ENCODE results near the gene JAK3.

The JAK3 gene

GRCh38 chr19:17840019-17840418 is 7.8 kb downstream of the JAK3 start:
- DNase-seq (ENCODE audit: low spot score) = no peak

GRCh38 chr19:17837972-17838371 is 9.8 kb downstream of the JAK3 start:
- DNase-seq (ENCODE audit: low spot score) = no peak

DNA sequence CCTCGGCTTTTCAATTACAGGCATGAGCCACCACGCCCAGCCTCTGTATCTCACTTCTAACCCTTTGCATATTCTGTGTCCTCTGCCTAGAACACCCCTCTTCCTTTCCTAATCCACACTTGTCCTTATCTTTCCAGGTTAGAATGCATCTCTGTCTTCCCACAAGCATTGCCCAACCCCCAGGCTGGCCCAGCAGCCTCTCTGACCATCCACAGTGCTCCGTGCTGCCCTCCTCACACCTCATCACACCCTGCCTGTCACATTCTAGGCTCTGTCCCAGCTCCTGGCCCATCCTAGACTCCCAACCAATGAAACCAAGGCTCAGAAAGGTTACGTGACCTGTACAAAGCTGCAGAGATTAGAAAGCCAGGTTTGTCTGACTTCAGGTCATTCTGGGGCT is 11.3 kb downstream of the JAK3 start:
- no peak for DNase-seq (ENCODE audit: low spot score)

DNA sequence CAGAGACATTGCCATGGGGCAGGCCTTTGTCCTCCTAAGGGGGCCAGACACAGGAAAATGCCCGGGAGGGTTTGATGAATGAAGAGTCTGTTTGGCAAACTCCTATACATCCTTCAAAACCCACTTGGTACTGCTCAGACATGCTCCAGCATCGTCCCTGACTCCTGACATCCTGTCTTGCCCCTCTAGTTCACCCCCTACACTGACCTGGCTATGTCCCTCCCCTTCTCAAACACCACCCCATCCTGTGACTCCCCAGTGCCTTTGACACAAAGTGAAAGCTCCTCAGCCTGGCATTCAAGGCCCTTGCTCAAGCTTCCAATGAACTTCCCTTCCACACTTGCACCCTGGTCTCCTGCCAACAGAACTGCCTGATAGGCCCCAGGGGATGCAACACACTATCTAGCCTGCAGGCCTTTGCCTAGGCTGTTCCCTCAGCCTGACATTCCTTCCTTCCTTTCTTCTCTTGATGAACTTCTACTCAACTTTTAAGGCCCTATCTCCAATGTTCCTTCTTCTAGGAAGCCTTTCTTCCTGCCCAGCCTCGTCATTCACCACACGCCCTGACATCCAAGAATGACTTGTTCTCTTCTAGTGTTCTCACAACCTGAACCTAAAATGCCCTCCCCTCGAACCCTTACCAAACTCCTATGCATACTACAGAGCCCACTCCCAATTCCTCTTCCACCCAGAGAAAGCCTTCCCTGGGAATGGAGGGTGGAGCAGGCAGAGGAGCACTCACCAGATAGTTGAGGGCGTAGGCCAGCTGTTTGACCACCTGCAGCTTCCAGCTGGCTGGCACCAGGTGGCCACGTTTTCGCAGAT is 12.4 kb downstream of the JAK3 start:
- DNase-seq (ENCODE audit: low spot score) = no peak

DNA sequence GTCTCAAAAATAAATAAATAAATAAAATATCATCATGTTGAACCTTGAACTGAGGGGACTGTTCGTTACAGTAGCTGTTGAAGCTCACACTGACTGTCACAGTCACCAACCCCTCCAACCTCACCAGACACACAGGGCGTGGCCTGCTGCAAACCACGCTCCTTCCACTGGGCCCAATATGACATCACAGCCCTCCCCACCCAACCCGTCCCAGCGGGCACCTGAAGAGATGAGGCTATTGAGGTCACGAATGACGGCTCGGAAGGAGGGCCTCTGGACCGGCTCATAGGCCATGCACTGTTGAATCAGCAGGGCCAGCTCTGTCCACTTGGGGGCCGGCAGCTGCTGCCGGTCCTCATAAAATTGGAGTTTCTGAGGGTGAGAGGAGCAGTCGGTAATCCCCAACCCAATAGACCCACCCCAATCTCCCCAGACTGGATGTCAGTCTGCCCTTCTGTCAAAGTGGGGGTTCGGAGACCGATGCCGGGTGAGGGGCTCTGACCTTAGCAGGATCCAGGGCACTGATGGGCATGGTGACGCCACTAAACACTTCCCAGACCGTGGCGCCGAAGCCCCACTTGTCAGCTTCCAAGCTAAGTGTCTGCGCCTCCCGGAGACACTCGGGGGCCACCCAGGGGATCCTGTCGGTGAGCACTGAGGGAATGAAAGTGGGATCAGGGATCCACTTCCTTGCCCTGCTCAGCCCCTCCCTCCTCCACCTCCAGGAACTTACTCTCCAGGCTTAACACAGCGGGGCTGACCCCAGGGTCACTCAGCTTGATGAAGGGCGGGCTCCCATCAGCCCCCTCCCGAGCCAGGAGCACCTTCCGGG is 13.2 kb downstream of the JAK3 start:
- DNase-seq (ENCODE audit: low spot score) = no peak

GRCh38 chr19:17832443-17833208 is 15.2 kb downstream of the JAK3 start:
- no peak for DNase-seq (ENCODE audit: low spot score)

- no peak for DNase-seq (ENCODE audit: low spot score)
These were observed 16.3 kb downstream of the JAK3 start for GRCh38 chr19:17831419-17831888.

DNA sequence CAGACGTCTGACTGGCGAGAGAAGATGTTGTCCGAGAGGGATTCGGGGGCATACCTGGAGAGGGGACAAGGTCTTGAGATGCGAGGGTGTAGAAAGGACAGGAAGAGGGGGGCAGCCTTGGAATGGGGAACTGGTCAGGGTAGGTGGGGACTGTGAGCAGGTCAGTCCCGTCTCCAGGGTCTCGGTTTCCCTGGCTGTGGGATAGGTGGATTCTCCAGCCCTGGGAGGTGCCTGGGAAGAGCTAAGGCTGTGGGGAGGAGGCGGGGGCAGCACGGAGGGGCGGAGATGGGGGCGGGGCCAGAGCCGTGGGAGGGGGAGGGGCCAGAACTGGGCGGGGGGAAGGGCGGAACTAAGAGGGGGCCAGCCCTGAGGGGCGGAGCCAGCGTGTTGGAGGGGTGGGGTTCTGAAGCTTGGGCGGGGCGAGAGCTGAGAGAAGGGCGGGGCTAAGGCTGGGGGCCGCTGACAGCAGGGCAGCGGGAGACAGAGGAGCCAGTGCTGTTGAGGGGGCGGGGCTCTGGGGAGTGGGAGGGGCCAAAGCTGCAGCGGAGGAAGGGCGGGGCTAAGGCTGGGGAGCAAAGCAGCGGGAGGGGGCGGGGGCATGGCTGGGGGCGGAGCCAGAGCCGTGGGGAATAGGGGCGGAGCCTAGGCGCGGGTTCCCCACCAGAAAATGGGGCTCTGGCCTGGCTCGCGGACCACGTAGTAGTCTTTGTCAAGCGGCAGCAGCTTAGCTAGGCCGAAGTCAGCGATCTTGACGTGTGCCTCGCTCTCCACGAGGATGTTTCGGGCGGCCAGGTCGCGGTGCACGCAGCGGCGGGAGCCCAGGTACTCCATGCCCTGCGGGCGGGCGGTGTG is 17.0 kb downstream of the JAK3 start:
- peak; percentile 13 for DNase-seq (ENCODE audit: low spot score)

DNA sequence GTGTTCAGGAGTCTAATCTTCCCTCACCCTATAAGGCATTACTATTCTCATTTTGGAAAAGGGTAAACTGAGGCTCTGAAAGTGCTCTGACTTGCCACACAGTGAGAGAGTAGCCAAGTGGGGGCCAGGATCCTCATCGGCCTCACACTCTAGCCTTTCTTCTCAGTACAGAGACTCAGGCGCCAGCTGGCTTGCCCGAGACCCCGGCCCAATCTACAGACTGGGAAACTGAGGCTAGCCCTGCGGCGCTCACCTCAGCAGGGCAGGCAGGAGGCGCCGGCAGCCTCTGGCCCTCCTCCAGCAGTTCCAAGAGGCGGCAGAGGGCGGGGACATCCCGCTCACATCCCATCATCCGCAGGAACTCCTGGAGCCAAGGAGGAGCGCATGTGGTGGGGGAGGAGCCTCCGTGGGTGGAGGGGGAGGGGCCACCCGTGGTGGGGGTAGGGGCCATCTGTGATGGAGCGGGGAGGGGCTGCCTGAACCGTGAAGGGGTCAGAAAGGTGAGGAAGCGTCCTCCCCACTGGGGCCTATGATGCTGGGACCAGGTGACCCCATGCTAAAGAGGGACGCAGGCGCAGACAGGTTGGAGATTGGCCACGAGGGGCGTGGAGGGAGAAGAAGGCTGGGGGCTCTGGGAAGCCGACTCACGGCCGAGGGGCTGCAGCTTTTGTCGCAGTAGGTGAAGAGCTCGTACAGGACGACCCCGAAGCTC is 17.8 kb downstream of the JAK3 start:
- no peak for DNase-seq (ENCODE audit: low spot score)

GRCh38 chr19:17826508-17827056 is 21.2 kb downstream of the JAK3 start:
- DNase-seq (ENCODE audit: low spot score) = no peak

DNA sequence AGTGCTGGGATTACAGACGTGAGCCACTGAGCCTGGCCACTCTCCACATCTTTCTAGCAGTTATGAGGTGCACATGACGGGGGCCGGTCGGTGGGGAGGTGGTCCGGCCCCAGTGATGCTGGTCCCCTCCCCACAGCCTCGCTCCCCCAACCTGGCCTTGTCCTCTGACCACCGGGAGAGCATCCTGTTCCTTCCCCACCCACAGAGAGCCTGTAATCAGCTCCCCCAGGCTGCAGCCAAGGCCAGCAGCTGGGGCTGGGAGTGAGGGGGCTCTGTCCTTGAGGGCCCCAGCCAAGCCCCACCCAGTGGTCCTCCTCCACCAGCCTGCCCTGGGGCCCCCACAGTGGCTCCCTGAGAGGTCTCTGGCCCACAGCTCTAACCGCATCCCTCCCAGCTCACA is 23.4 kb downstream of the JAK3 start:
- DNase-seq (ENCODE audit: low spot score) = no peak

GRCh38 chr19:17821190-17821589 is 26.6 kb downstream of the JAK3 start, which contains the start of gene INSL3:
TSS of gene INSL3 (minus strand) at chr19:17821519. CDS start at chr19:17821506, 13 bp downstream.
- DNase-seq (ENCODE audit: low spot score) = no peak

GRCh38 chr19:17817668-17818363 is 30.0 kb downstream of the JAK3 start:
- DNase-seq (ENCODE audit: low spot score) = no peak

DNA sequence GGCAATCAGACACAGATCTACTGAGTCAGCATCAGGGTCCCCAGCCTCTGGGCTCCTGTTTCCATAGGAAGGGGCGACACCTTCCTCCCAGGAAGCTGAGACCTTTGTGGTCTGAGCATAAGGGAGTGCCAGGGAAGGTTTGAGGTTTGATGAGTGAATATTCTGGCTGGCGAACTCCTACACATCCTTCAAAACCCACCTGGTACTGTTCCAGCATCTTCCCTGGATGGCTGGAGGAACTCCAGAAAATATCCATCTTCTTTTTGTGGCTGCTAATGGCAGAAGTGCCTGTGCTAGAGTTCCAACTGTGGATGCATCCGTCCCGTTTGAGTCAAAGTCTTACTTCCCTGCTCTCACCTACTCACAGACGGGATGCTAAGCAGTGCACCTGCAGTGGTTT is 35.7 kb downstream of the JAK3 start:
- no peak for DNase-seq (ENCODE audit: low spot score)

DNA sequence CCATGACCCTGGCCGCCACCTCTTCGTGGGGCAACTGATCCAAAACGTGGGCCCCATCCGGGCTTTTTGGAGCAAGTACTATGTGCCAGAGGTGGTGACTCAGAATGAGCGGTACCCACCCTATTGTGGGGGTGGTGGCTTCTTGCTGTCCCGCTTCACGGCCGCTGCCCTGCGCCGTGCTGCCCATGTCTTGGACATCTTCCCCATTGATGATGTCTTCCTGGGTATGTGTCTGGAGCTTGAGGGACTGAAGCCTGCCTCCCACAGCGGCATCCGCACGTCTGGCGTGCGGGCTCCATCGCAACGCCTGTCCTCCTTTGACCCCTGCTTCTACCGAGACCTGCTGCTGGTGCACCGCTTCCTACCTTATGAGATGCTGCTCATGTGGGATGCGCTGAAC is 36.1 kb downstream of the JAK3 start:
- DNase-seq (ENCODE audit: low spot score) = no peak

DNA sequence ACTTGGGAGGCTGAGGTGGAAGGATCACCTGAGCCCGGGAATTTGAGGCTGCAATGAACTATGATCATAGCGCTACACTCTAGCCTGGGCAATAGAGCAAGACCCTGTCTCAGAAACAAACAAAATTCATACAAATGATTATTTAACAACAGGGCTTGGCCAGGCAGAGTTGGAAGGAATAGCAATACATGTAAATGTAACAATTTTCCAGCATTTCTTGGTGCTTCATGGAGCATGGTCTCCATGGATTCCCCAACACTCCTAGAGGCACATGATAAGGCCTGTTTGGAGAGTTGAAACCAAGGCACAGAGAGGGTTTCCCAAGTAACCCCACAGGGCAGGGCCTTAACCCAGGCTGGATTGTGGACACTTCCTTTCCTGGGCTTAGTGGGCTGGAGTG is 36.7 kb downstream of the JAK3 start:
- DNase-seq (ENCODE audit: low spot score) = no peak

DNA sequence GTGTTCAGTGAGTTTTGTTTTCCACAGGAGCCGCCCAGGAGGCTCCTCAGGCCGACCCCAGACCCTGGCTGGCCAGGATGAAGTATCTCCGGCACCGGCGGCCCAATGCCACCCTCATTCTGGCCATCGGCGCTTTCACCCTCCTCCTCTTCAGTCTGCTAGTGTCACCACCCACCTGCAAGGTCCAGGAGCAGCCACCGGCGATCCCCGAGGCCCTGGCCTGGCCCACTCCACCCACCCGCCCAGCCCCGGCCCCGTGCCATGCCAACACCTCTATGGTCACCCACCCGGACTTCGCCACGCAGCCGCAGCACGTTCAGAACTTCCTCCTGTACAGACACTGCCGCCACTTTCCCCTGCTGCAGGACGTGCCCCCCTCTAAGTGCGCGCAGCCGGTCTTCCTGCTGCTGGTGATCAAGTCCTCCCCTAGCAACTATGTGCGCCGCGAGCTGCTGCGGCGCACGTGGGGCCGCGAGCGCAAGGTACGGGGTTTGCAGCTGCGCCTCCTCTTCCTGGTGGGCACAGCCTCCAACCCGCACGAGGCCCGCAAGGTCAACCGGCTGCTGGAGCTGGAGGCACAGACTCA is 40.0 kb downstream of the JAK3 start:
- no peak for DNase-seq (ENCODE audit: low spot score)

DNA sequence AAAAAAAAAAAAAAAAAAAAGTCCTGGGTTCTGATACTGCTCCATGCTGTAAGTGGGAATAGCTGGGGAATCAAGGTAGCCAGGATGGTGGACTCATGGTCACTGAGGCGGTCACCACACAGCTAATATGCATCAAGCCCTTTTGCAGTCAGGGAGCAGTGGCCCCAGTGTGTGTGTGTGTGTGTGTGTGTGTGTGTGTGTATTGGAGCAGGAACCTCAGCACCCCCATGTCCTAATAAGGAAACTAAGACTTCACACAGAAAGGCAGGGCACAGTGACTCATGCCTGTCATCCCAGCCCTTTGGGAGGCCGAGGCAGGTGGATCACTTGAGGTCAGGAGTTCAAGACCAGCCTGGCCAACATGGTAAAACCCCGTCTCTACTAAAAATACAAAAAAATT is 40.8 kb downstream of the JAK3 start:
- DNase-seq (ENCODE audit: low spot score) = no peak

- DNase-seq (ENCODE audit: low spot score) = no peak
These were observed 42.4 kb downstream of the JAK3 start for GRCh38 chr19:17805427-17805826.

Data from hematopoietic multipotent progenitor cell treated with erythropoietin and hydrocortisone succinate and interleukin-3 and kit ligand, for 15 days (in vitro differentiated cells).